SK-N-SH (cell line): ENCODE measurements around the gene CACNA1H.

Source experiments
- CHD2 ChIP-seq: fragments of 150-350 bp; IDR thresholded peaks from 2 replicates; pipeline ENCODE4 v1.6.1; 2018; ENCODE audit warnings: low read length; ENCODE audit not compliant: partially characterized antibody
- CTCF ChIP-seq: fragments of 200-600 bp; sonication (generic); IDR thresholded peaks from 2 replicates; pipeline ENCODE4 v1.6.1; 2017; ENCODE audit warnings: antibody characterized with exemption, mild to moderate bottlenecking, moderate library complexity
- REST ChIP-seq: IDR thresholded peaks from 2 replicates; pipeline ENCODE4 v1.6.1; 2012; ENCODE audit warnings: mild to moderate bottlenecking, low read depth, low read length, moderate library complexity
- TCF12 ChIP-seq: IDR thresholded peaks from 2 replicates; pipeline ENCODE4 v1.4.0; 2012
- TF ChIP-seq, protein P1 (sequence below): IDR thresholded peaks from 2 replicates; pipeline ENCODE4 v1.4.0; 2012; ENCODE audit warnings: low read depth

- no peak for TF ChIP-seq CTCF
- TF ChIP-seq CHD2 = no peak
- TF ChIP-seq REST = no peak
- no peak for TF ChIP-seq TCF12
- TF ChIP-seq, protein P1, sequence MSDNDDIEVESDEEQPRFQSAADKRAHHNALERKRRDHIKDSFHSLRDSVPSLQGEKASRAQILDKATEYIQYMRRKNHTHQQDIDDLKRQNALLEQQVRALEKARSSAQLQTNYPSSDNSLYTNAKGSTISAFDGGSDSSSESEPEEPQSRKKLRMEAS = no peak
Observed at GRCh38 chr16:1107731-1108130, 45.2 kb upstream of the CACNA1H start.
